SIG-M5 treated with dmso at 0.1 percent for 504 hours (cell line): ENCODE results near the gene HOMER2.
A peak's percentile ranks its signal among the peaks of the same experiment; 100 is the strongest.
"Not testable (repeated sequence)": the region's sequence is repeated elsewhere in the genome, so short reads cannot be mapped to it uniquely, and the experiment has no call there.

ENCODE experiments used
- DNase-seq: peaks from one replicate; lab custom pipeline; 2025; ENCODE audit not compliant: unreplicated experiment; lab: John Stamatoyannopoulos, UW

HOMER2 gene

GRCh38 chr15:82966671-82967071, 14.2 kb upstream of the HOMER2 start:
- DNase-seq, result no peak

GRCh38 chr15:82964890-82965289, 12.4 kb upstream of the HOMER2 start:
- DNase-seq, result no peak

GRCh38 chr15:82963471-82964341, 11.2 kb upstream of the HOMER2 start:
- DNase-seq, result no peak

DNA sequence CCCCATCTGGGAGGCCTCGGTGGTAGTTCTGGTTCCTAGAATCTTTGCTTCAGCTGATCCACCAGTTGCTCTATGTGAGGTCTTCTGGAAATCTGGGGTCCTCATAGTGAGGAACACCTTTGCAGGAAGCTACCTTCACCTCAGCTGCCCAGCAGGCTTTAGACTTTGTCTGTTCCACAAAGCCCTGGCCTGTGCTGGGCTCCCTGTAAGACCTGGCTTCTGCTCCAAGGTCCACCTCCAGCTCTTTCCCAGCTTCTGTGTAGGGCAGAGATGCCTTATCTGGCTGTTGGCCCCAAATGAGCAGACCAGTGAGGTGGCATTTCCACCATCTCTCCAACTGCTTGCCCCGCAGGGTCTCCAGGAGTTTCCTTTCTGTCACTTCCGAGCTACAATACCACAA, 8.2 kb upstream of the HOMER2 start:
- DNase-seq, result no peak

DNA sequence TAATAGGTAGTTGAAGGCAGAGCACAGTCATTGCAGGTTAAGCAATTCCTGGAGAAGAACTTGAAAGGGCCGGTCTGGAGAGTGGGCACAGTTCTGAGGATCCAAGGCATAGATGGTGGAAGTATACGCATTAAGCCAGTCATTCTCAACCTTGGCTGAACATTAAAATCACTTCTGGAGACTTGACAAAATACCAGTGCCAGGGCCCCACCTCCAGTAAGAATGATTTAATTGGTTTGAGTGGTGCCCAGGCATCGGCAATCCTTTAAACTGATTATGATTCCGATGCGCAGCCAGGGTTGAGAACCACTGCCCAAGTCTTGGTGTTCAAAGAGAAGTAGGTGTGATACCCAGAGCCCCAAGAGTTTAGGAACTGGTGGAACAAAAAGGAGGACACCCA, 6.9 kb upstream of the HOMER2 start:
- DNase-seq, result no peak

GRCh38 chr15:82958638-82959037, 6.1 kb upstream of the HOMER2 start:
- no peak for DNase-seq

- peak; percentile 29 for DNase-seq
Measured at GRCh38 chr15:82951472-82952157, 905 bp downstream of the HOMER2 start.

DNA sequence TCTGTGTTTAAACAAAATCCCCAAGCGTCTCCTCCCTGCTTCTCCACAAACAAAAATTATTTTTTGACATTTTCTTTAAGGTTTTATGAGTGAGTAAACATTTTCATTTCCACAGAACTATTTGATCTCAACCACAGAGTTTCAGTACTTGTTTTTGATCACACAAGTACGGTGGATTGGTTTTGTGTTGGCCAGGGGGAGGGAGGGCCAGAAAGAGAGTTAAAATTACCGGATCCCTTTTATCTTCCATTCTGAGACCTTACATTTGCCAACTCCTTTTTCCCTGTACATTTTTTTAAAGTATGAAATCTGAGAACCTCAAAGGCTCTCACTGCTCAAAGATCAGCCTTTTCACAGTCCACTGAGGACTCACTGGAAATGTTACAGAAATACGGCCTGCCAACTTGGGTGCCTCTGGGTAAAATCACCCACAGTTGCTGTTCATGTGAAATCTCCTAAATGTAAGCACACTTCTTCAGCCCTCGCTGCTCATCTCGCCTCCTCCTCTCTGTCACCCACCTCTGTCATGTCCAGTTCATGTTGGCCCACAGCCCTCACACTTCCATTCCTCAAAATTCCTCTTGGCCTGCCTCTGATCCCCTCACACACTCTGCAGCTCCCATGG, 1.7 kb downstream of the HOMER2 start:
- DNase-seq, result no peak

DNA sequence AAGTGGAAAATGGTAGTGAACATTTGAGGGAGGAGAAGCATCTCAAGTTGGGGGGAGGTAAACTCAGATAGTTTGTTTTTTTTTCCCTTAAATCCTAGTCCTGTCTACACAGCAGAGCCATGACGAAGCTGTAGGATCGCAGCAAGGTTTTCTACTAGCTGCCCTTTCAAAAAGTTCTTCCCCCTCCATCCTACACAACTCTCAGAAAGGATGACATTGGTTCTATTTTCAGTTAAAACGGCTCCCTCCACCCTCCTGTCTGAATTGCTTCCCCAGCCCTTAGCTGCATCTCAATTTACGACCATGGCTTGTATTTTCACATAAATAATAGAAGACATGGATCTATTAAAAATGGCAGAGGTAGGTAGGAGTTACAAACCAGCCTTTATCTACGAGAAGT, 2.2 kb downstream of the HOMER2 start:
- no peak for DNase-seq

GRCh38 chr15:82946155-82946701, 6.3 kb downstream of the HOMER2 start:
- DNase-seq, result no peak

GRCh38 chr15:82945326-82945725, 7.2 kb downstream of the HOMER2 start:
- no peak for DNase-seq

GRCh38 chr15:82944821-82945220, 7.7 kb downstream of the HOMER2 start:
- no peak for DNase-seq

- no peak for DNase-seq
Measured at GRCh38 chr15:82944056-82944455, 8.5 kb downstream of the HOMER2 start.

- no peak for DNase-seq
Measured at GRCh38 chr15:82943176-82943575, 9.3 kb downstream of the HOMER2 start.

GRCh38 chr15:82942691-82943090, 9.8 kb downstream of the HOMER2 start:
- peak; percentile 80 for DNase-seq

GRCh38 chr15:82939678-82940077, 12.8 kb downstream of the HOMER2 start:
- DNase-seq, result not testable (repeated sequence)

- no peak for DNase-seq
Measured at GRCh38 chr15:82937712-82938058, 14.8 kb downstream of the HOMER2 start.

DNA sequence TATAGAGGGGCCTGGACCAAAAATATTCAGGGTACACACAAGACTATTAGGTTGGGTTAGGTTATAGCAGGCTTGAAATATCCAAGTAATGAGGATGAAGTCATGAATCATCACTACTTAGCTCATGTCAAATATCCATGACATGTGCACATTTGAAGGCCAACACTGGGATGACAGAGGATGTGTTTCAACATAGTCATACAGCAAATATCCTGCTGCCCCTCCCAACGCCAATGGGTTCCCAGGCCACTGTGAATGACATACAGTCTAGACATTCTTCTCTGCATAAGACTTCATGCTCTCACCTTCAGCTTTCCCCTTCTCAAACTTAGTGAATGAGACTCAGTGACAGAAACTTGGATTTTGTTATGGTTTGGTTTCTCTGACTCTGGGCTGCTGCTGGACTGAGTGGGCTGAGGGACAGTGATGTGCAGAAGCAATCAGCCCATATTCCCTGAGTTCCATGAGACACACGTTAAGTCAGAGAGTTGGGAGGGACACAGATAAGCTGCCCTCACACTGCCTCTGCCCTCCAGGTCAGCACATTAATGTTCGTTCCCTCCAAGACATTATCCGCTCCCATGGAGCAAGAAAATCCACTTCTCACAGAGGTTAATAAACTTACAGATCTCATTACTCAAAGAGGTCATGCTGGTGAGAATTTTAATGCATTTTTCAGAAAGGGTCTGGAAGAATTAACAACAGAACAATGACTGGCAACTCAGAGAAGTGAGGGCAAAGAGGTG, 15.4 kb downstream of the HOMER2 start:
- no peak for DNase-seq

DNA sequence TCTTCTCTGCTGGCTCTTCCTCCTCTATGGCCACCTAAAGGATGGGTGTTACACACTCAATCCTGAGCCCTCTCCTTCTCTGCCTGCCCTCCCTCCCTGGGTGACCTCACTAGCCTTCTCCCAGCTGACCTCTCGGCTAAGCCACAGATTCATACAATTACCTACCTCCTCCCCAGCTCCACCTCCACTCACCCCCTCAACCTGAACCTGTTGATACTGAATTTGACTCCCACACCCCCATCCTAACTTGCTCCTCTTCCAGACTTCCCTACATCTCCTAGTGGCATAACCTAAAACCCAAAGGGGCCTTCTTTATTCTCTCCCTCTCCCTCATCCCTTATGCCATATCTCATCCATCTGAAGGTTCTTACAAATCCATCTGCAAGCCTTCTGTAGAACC, 17.1 kb downstream of the HOMER2 start:
- no peak for DNase-seq

DNA sequence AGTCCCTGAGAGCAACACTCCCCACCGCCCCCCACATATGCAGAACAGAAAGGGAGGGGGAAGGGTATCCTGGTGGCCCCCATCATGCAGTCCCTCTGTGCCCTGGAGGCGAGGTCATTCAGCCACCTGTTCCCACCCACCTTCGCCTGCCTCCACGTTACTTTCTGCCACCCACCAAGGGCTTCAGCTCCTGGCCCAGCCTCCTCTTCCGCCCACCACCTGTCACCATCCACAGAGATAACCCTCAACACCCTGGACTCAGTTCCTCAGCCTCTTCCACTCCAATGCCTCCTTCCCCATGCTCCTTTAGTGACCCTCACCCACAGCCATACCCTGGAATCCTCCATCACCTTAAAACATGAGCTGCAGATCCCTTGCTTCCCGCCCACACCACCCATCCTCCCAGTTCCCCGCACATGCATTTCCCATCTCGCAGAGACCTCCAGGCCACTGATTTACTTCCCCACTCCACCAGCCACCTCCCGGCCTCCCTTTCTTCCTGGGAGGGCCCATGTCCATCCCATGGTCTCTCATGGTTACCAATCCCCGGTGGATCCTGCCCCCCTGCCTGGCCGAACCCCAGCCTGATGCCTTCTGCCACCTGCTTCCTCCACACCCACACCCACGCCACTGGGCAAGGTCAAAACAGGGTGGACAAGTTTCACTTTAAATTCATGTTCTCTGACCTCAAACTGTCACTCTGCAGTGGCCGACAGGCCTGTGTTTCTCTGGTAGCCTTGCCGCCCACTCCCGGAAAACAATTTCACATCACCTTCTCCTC, 18.2 kb downstream of the HOMER2 start:
- DNase-seq, result no peak
